ENCODE data around the gene NUDT3. TPM values are rescaled to one million over a fixed set of nuclear protein-coding genes. Genes with fewer than 3 reads are reported as not detected.

NUDT3 gene
- total RNA-seq, 1 donor from 2014 or later: 16.7 TPM

GRCh38 chr6:34438705-34439104, 46.2 kb upstream of the NUDT3 start:
- no peak overlapping the region for H3K4me3 Mint-ChIP-seq (ENCODE audit: unreplicated experiment)
- DNase-seq (ENCODE audit: low read depth): no peak
- Histone ChIP-seq H3K4me3 (ENCODE audit: insufficient read depth, low read depth, low read length) (no peak overlapping the region), H2AFZ (ENCODE audit: low read depth, low read length) (no peak overlapping the region), H3K27me3 (ENCODE audit: insufficient read depth, low read length) (no peaks in the 10 kb centered on the region), H3K27ac (ENCODE audit: low read depth, low read length) (no peak overlapping the region), H3K9ac (ENCODE audit: low read length) (no peak overlapping the region), H4K20me1 (ENCODE audit: insufficient read depth, low read length) (no peaks in the 10 kb centered on the region), H3K9me3 (ENCODE audit: insufficient read depth, low read depth, low read length) (no peaks in the 10 kb centered on the region), H3K4me2 (ENCODE audit: low read length) (no peak overlapping the region), H3K36me3 (ENCODE audit: insufficient read depth, low read length) (no peaks in the 10 kb centered on the region), H3K79me2 (ENCODE audit: insufficient read depth, low read length) (no peaks in the 10 kb centered on the region), H3K4me1 (ENCODE audit: insufficient read depth, low read length) (no peaks in the 10 kb centered on the region)
- H3K36me3 Mint-ChIP-seq (ENCODE audit: low read depth, unreplicated experiment): no peaks in the 10 kb centered on the region
- no peak for TF ChIP-seq CTCF (IDR thresholded peaks at IDR 0.05; ENCODE audit: insufficient read depth, low read depth, low read length)
- no peak for TF ChIP-seq EZH2 (IDR thresholded peaks at IDR 0.05; ENCODE audit: insufficient read depth, low read length)
- no peaks in the 10 kb centered on the region for H3K27me3 Mint-ChIP-seq (ENCODE audit: low read depth, unreplicated experiment)
- H3K9me3 Mint-ChIP-seq (ENCODE audit: unreplicated experiment): peaks cover 2% of the 10 kb centered on the region
- no peak overlapping the region for H3K27ac Mint-ChIP-seq (ENCODE audit: unreplicated experiment)
- no peaks in the 10 kb centered on the region for H3K4me1 Mint-ChIP-seq (ENCODE audit: low read depth, unreplicated experiment)
- FAIRE-seq: no peak

- H3K36me3 ChIP-seq (ENCODE audit: insufficient read depth, low read length): no peaks in the 10 kb centered on the region
- H2AFZ ChIP-seq (ENCODE audit: low read depth, low read length): no peak overlapping the region
- H3K79me2 ChIP-seq (ENCODE audit: insufficient read depth, low read length): no peaks in the 10 kb centered on the region
- H3K4me1 ChIP-seq (ENCODE audit: insufficient read depth, low read length): no peaks in the 10 kb centered on the region
- no peak overlapping the region for H3K27ac ChIP-seq (ENCODE audit: low read depth, low read length)
- no peak overlapping the region for H3K4me3 ChIP-seq (ENCODE audit: insufficient read depth, low read depth, low read length)
- H3K4me3 Mint-ChIP-seq (ENCODE audit: unreplicated experiment): no peak overlapping the region
- TF ChIP-seq EZH2 (IDR thresholded peaks at IDR 0.05; ENCODE audit: insufficient read depth, low read length): no peak
- no peak for TF ChIP-seq CTCF (IDR thresholded peaks at IDR 0.05; ENCODE audit: insufficient read depth, low read depth, low read length)
- no peaks in the 10 kb centered on the region for H3K4me1 Mint-ChIP-seq (ENCODE audit: low read depth, unreplicated experiment)
- H3K27ac Mint-ChIP-seq (ENCODE audit: unreplicated experiment): no peak overlapping the region
- H3K9me3 ChIP-seq (ENCODE audit: insufficient read depth, low read depth, low read length): no peaks in the 10 kb centered on the region
- peaks cover 2% of the 10 kb centered on the region for H3K9me3 Mint-ChIP-seq (ENCODE audit: unreplicated experiment)
- no peaks in the 10 kb centered on the region for H3K36me3 Mint-ChIP-seq (ENCODE audit: low read depth, unreplicated experiment)
- DNase-seq (ENCODE audit: low read depth): no peak
- FAIRE-seq: no peak
- H3K27me3 Mint-ChIP-seq (ENCODE audit: low read depth, unreplicated experiment): no peaks in the 10 kb centered on the region
- H3K9ac ChIP-seq (ENCODE audit: low read length): no peak overlapping the region
- no peak overlapping the region for H3K4me2 ChIP-seq (ENCODE audit: low read length)
- no peaks in the 10 kb centered on the region for H3K27me3 ChIP-seq (ENCODE audit: insufficient read depth, low read length)
- H4K20me1 ChIP-seq (ENCODE audit: insufficient read depth, low read length): no peaks in the 10 kb centered on the region
Observed at GRCh38 chr6:34437644-34437970, 45.1 kb upstream of the NUDT3 start.

- Histone ChIP-seq H3K27me3 (ENCODE audit: insufficient read depth, low read length) (no peaks in the 10 kb centered on the region), H3K4me1 (ENCODE audit: insufficient read depth, low read length) (no peaks in the 10 kb centered on the region)
- no peak for TF ChIP-seq CTCF (IDR thresholded peaks at IDR 0.05; ENCODE audit: insufficient read depth, low read depth, low read length)
- no peak for TF ChIP-seq EZH2 (IDR thresholded peaks at IDR 0.05; ENCODE audit: insufficient read depth, low read length)
Observed at GRCh38 chr6:34436803-34437643, 44.6 kb upstream of the NUDT3 start.

More at GRCh38 chr6:34436803-34437643, 44.6 kb upstream of the NUDT3 start:
- H3K4me3 ChIP-seq (ENCODE audit: insufficient read depth, low read depth, low read length): no peak overlapping the region
- DNase-seq (ENCODE audit: low read depth) (no peak), FAIRE-seq (no peak)
- H3K9me3 ChIP-seq (ENCODE audit: insufficient read depth, low read depth, low read length): no peaks in the 10 kb centered on the region
- no peak overlapping the region for H3K4me3 Mint-ChIP-seq (ENCODE audit: unreplicated experiment)
- H3K36me3 ChIP-seq (ENCODE audit: insufficient read depth, low read length): no peaks in the 10 kb centered on the region
- H4K20me1 ChIP-seq (ENCODE audit: insufficient read depth, low read length): no peaks in the 10 kb centered on the region
- H3K9ac ChIP-seq (ENCODE audit: low read length): no peak overlapping the region
- H3K36me3 Mint-ChIP-seq (ENCODE audit: low read depth, unreplicated experiment): no peaks in the 10 kb centered on the region
- H3K4me1 Mint-ChIP-seq (ENCODE audit: low read depth, unreplicated experiment): no peaks in the 10 kb centered on the region
- H3K27ac ChIP-seq (ENCODE audit: low read depth, low read length): no peak overlapping the region
- H3K27ac Mint-ChIP-seq (ENCODE audit: unreplicated experiment): no peak overlapping the region
- no peak overlapping the region for H3K4me2 ChIP-seq (ENCODE audit: low read length)
- H3K27me3 Mint-ChIP-seq (ENCODE audit: low read depth, unreplicated experiment): no peaks in the 10 kb centered on the region
- H3K9me3 Mint-ChIP-seq (ENCODE audit: unreplicated experiment): peaks cover 2% of the 10 kb centered on the region
- H2AFZ ChIP-seq (ENCODE audit: low read depth, low read length): no peak overlapping the region
- H3K79me2 ChIP-seq (ENCODE audit: insufficient read depth, low read length): no peaks in the 10 kb centered on the region

Data from astrocyte (in vitro differentiated cells and primary cell).